Testis (tissue), 3 donors: Measurements from ENCODE around the gene LRRC38. TPM values are rescaled to one million over a fixed set of nuclear protein-coding genes. Genes with fewer than 3 reads are reported as not detected.

ENCODE experiments used
- DNase-seq: peaks from one replicate; pipeline ENCODE4 v3.0.0-alpha.2; 2019
- H3K27ac ChIP-seq, 2 donors: fragments of 200-600 bp; sonication (generic); one replicate each; pipeline ENCODE4 v1.5.1; 2019
- H3K27me3 ChIP-seq: fragments of 200-600 bp; sonication (generic); one replicate; pipeline ENCODE4 v1.5.1; 2019
- H3K36me3 ChIP-seq: fragments of 200-600 bp; sonication (generic); one replicate; pipeline ENCODE4 v1.5.1; 2017; ENCODE audit warnings: low read depth; ENCODE audit errors: missing control alignments
- H3K4me1 ChIP-seq: fragments of 200-600 bp; sonication (generic); one replicate; pipeline ENCODE4 v1.5.1; 2019
- H3K4me3 ChIP-seq, 2 donors: fragments of 200-600 bp; sonication (generic); one replicate each; pipeline ENCODE4 v1.5.1; 2017 to 2019
- H3K9me3 ChIP-seq: fragments of 200-600 bp; sonication (generic); one replicate; pipeline ENCODE4 v1.5.1; 2017
- CTCF ChIP-seq, 3 experiments: fragments of 450-650 bp in 2 of 3; fragments of 200-600 bp in 1 of 3; sonication (generic) in 1 of 3; IDR thresholded peaks; one replicate each; pipeline ENCODE4 v1.5.1; 2016 to 2019; ENCODE audit warnings: antibody characterized with exemption in 3 of 3, mild to moderate bottlenecking in 2 of 3, moderate library complexity in 1 of 3
- POLR2A ChIP-seq: fragments of 450-650 bp; IDR thresholded peaks from one replicate; pipeline ENCODE4 v1.6.1; 2017; ENCODE audit warnings: antibody characterized with exemption, mild to moderate bottlenecking, moderate library complexity
- WGBS, 2 donors: methylation state at CpG; one replicate each; pipeline ENCODE4 v1.1.5; 2018; 5-methylcytosine and 5-hydroxymethylcytosine counted together
- intact Hi-C: fragments of 100-400 bp; cut with DNase I; formaldehyde crosslinking; loops from one replicate; pipeline ENCODE4 v1.15.1; 2023; ENCODE audit warnings: low total_unique reads
- polyA plus RNA-seq: library from polyadenylated mRNA; stranded (reverse); fragments of 350-450 nt; fragmentation: Illumina TruSeq; extraction: RNeasy Lipid Tissue Mini Kit (QIAGEN cat#74804); gene quantifications from one replicate; pipeline ENCODE4 v1.2.3, GENCODE V29; 2014; ENCODE audit warnings: low read depth, low replicate concordance; ENCODE audit not compliant: insufficient read depth
- total RNA-seq, 2 donors: library from RNA; depleted of rRNA; stranded (reverse); fragments of >200 nt; gene quantifications; one replicate each; pipeline ENCODE4 v1.2.3, GENCODE V29; 2016

The LRRC38 gene
- total and polyA plus RNA-seq, 3 donors from 2014 or later: 0.79 to 1.6 (median 0.91) TPM

GRCh38 chr1:13432251-13432650, 81.6 kb downstream of the LRRC38 start:
- Histone ChIP-seq H3K4me3 (no peak overlapping the region), H3K27ac (no peak overlapping the region), H3K27me3 (no peaks in the 10 kb centered on the region), H3K4me1 (no peaks in the 10 kb centered on the region), H3K36me3 (no peaks in the 10 kb centered on the region), H3K9me3 (no peaks in the 10 kb centered on the region)
- 28 to 67% methylated on average over 3 of the region's 3 CpGs for WGBS, 2 donors
- intact Hi-C loops: no loop called here
- no peak for TF ChIP-seq CTCF (IDR thresholded peaks at IDR 0.05)
- TF ChIP-seq POLR2A: no peak
- no peak for DNase-seq

- no peaks in the 10 kb centered on the region for H3K27me3 ChIP-seq
- TF ChIP-seq CTCF (IDR thresholded peaks at IDR 0.05) (no peak), POLR2A (no peak)
- WGBS, 2 donors: 95 to 96% methylated on average over 8 to 13 of the region's 13 CpGs
- no peak for DNase-seq
- H3K4me1 ChIP-seq: no peaks in the 10 kb centered on the region
- no peak overlapping the region for H3K27ac ChIP-seq
- H3K36me3 ChIP-seq: no peaks in the 10 kb centered on the region
- H3K9me3 ChIP-seq: no peaks in the 10 kb centered on the region
- H3K4me3 ChIP-seq: no peak overlapping the region
- intact Hi-C loops: no loop called here
Observed at GRCh38 chr1:13430495-13430894, 83.3 kb downstream of the LRRC38 start.

Other genes starting within 250 kb of the LRRC38 start
- under 1 TPM in 1 of 2 donors, not detected in 1; 0.12 TPM for gene PRAMEF8, start 228.9 kb downstream of the LRRC38 start, total RNA-seq
- not detected for gene PRAMEF8, start 228.9 kb downstream of the LRRC38 start, polyA plus RNA-seq
- gene PRAMEF33, start 210.5 kb downstream of the LRRC38 start, total RNA-seq: not detected
- gene PRAMEF33, start 210.5 kb downstream of the LRRC38 start, polyA plus RNA-seq: not detected
- under 1 TPM in 1 of 2 donors, not detected in 1; 0.19 TPM for gene PRAMEF15, start 198.4 kb downstream of the LRRC38 start, total RNA-seq
- gene PRAMEF15, start 198.4 kb downstream of the LRRC38 start, polyA plus RNA-seq: not detected
- under 1 TPM in 1 of 2 donors, not detected in 1; 0.31 TPM for gene PRAMEF14, start 166.9 kb downstream of the LRRC38 start, total RNA-seq
- gene PRAMEF14, start 166.9 kb downstream of the LRRC38 start, polyA plus RNA-seq: 0.24 TPM
- not detected for gene PRAMEF19, start 142.1 kb downstream of the LRRC38 start, total RNA-seq
- not detected for gene PRAMEF19, start 142.1 kb downstream of the LRRC38 start, polyA plus RNA-seq
- gene PRAMEF17, start 124.4 kb downstream of the LRRC38 start, total RNA-seq: under 1 TPM in 1 of 2 donors, not detected in 1; 0.31 TPM
- gene PRAMEF17, start 124.4 kb downstream of the LRRC38 start, polyA plus RNA-seq: not detected
- under 1 TPM; 0.62 to 0.87 TPM for gene PRAMEF20, start 103.6 kb downstream of the LRRC38 start, total RNA-seq
- 0.28 TPM for gene PRAMEF20, start 103.6 kb downstream of the LRRC38 start, polyA plus RNA-seq
- gene PDPN, start 69.8 kb upstream of the LRRC38 start, total RNA-seq: 1 to 10 TPM; 6.5 to 8.7 TPM
- gene PDPN, start 69.8 kb upstream of the LRRC38 start, polyA plus RNA-seq: 14.3 TPM
- gene PRDM2, start 186.2 kb upstream of the LRRC38 start, total RNA-seq: 10 to 100 TPM; 55.5 to 75.1 TPM
- gene PRDM2, start 186.2 kb upstream of the LRRC38 start, polyA plus RNA-seq: 43.5 TPM